ENCODE measurements around the gene CCL16.

Gene CCL16

GRCh38 chr17:35981246-35981645, at the start of gene CCL16:
Gene CCL16, minus strand, starts transcription at chr17:35981497. Its CDS starts 77 bp downstream, at chr17:35981420.
- no peak for TF ChIP-seq CTCF (conservative IDR thresholded peaks at IDR 0.05; ENCODE audit: low read depth)
- H3K27ac ChIP-seq: no peak within 1 kb of the TSS
- ChIA-PET POLR2A (ENCODE audit: low non-redundant PET) (no interaction called here), CTCF (interaction anchor here (0.6 kb wide), 2 partner anchors 358 to 1810 kb away, joined by 3 read pairs; no protein-coding TSS in a partner anchor)
- DNase-seq (ENCODE audit: low spot score): no peak

GRCh38 chr17:36030956-36031355, 49.7 kb upstream of the CCL16 start:
- no peak for TF ChIP-seq CTCF (conservative IDR thresholded peaks at IDR 0.05; ENCODE audit: low read depth)
- no peak overlapping the region for H3K27ac ChIP-seq
- CTCF ChIA-PET: no interaction called here
- no peak for DNase-seq (ENCODE audit: low spot score)
- POLR2A ChIA-PET (ENCODE audit: low non-redundant PET): no interaction called here

GRCh38 chr17:36027761-36028160, 46.5 kb upstream of the CCL16 start:
- TF ChIP-seq CTCF (conservative IDR thresholded peaks at IDR 0.05; ENCODE audit: low read depth): no peak
- POLR2A ChIA-PET (ENCODE audit: low non-redundant PET): no interaction called here
- CTCF ChIA-PET: no interaction called here
- no peak overlapping the region for H3K27ac ChIP-seq
- DNase-seq (ENCODE audit: low spot score): no peak

- no peak overlapping the region for H3K27ac ChIP-seq
- ChIA-PET CTCF (interaction anchor here (0.5 to 0.6 kb wide), 4 partner anchors 9 to 203 kb away, joined by 3 to 4 read pairs (median 3); no protein-coding TSS in a partner anchor), POLR2A (ENCODE audit: low non-redundant PET) (no interaction called here)
- DNase-seq (ENCODE audit: low spot score): no peak
- TF ChIP-seq CTCF (conservative IDR thresholded peaks at IDR 0.05; ENCODE audit: low read depth): no peak
These were observed 43.0 kb upstream of the CCL16 start for GRCh38 chr17:36024106-36024869.

- POLR2A ChIA-PET (ENCODE audit: low non-redundant PET): no interaction called here
These were observed 38.1 kb upstream of the CCL16 start for GRCh38 chr17:36019423-36019822.

GRCh38 chr17:36017799-36018198, 36.5 kb upstream of the CCL16 start, which contains the start of gene CCL23:
Gene CCL23, minus strand, starts transcription at chr17:36017972. Its CDS starts 75 bp downstream, at chr17:36017897.
- TF ChIP-seq CTCF (conservative IDR thresholded peaks at IDR 0.05; ENCODE audit: low read depth): no peak
- ChIA-PET POLR2A (ENCODE audit: low non-redundant PET) (no interaction called here), CTCF (no interaction called here)
- H3K27ac ChIP-seq: no peak within 1 kb of the TSS
- DNase-seq (ENCODE audit: low spot score): no peak

More at GRCh38 chr17:36019423-36019822, 38.1 kb upstream of the CCL16 start:
- H3K27ac ChIP-seq: no peak overlapping the region
- DNase-seq (ENCODE audit: low spot score): no peak
- no peak for TF ChIP-seq CTCF (conservative IDR thresholded peaks at IDR 0.05; ENCODE audit: low read depth)
- CTCF ChIA-PET: no interaction called here
